Epithelial cell of proximal tubule (primary cell): ENCODE measurements around the gene XPC. TPM values are rescaled to one million over a fixed set of nuclear protein-coding genes. Genes with fewer than 3 reads are reported as not detected.

ENCODE experiments used
- DNase-seq: peaks from one replicate; pipeline ENCODE4 v3.0.0-alpha.2; 2011; ENCODE audit warnings: low read depth
- H3K4me3 ChIP-seq: 2 replicates; pipeline ENCODE4 v1.5.1; 2011; ENCODE audit warnings: low read depth, mild to moderate bottlenecking, low read length
- CTCF ChIP-seq: conservative IDR thresholded peaks from 2 replicates; pipeline ENCODE4 v1.5.1; 2012; ENCODE audit warnings: low read depth, mild to moderate bottlenecking, low read length
- total RNA-seq: library from RNA; depleted of rRNA; stranded (reverse); fragments of >200 nt; gene quantifications from 2 replicates; pipeline ENCODE4 v1.2.3, GENCODE V29; 2015

XPC gene
- total RNA-seq, 1 donor from 2014 or later: 27.8 TPM

- DNase-seq: no peak
- no peak for TF ChIP-seq CTCF
Measured at GRCh38 chr3:14206548-14207177, 28.3 kb upstream of the XPC start.

GRCh38 chr3:14204515-14205284 is 26.3 kb upstream of the XPC start:
- no peak for TF ChIP-seq CTCF
- no peak for DNase-seq
- H3K4me3 ChIP-seq: no peak overlapping the region

More at GRCh38 chr3:14206548-14207177, 28.3 kb upstream of the XPC start:
- H3K4me3 ChIP-seq: no peak overlapping the region

GRCh38 chr3:14203521-14204079 is 25.2 kb upstream of the XPC start:
- DNase-seq: no peak
- H3K4me3 ChIP-seq: no peak overlapping the region
- TF ChIP-seq CTCF: peak; percentile 95

GRCh38 chr3:14202874-14203520 is 24.6 kb upstream of the XPC start:
- no peak for DNase-seq
- no peak overlapping the region for H3K4me3 ChIP-seq
- TF ChIP-seq CTCF: no peak

DNA sequence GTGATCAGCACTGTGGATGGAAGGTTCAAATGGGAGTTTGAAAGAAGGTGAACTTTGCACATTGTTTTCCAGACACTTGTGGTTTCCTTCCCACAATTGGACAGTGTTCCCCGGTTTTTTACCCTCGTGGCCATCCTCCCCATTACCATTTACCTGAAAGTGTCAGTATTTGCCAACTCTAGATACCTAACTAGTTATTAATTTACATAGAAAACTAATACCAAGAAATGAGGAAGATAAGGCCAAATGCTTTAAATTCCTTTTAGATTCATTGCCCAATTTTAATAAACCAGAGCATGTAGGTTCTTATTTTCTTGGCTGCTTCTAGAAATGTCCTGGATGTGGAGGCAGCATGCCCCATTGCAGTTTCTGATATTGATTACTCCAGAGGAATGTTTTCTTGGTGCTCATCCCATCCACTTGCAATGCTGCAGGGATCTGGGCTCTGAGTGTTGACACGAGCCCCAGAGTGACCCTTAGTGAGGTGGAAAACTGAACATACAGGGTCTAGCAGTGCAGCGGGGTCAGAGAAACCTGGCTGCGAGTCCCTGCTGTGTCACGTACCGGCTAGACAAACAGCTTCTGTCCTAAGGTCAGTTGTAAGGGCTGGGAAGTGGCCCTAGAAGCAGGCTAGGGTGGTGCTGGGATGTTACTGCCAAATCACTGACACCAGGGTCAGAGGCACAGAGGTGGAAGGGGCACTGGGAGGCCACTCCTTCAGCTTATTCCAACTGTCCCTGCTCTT is 23.7 kb upstream of the XPC start:
- no peak for DNase-seq
- no peak overlapping the region for H3K4me3 ChIP-seq
- TF ChIP-seq CTCF: no peak

- DNase-seq: no peak
- H3K4me3 ChIP-seq: no peak overlapping the region
- TF ChIP-seq CTCF: no peak
Measured at GRCh38 chr3:14200841-14201240, 22.4 kb upstream of the XPC start.
